ENCODE results near the gene SESN1. TPM values are rescaled to one million over a fixed set of nuclear protein-coding genes. Genes with fewer than 3 reads are reported as not detected.

The SESN1 gene
- total RNA-seq, 4 donors from 2014 or later = 22.8 to 87.5 (median 43.4) TPM

- Histone ChIP-seq H3K27me3 (no peaks in the 10 kb centered on the region), H3K9me3 (no peaks in the 10 kb centered on the region), H3K36me3 (no peaks in the 10 kb centered on the region), H3K27ac (peak overlapping the region; percentile 34 to 84 (median 66)), H3K4me1 (peaks cover 0 to 21% (median 0%) of the 10 kb centered on the region in 4 donors), H3K4me3 (no peak overlapping the region)
- no peak for DNase-seq
- TF ChIP-seq, protein P1, sequence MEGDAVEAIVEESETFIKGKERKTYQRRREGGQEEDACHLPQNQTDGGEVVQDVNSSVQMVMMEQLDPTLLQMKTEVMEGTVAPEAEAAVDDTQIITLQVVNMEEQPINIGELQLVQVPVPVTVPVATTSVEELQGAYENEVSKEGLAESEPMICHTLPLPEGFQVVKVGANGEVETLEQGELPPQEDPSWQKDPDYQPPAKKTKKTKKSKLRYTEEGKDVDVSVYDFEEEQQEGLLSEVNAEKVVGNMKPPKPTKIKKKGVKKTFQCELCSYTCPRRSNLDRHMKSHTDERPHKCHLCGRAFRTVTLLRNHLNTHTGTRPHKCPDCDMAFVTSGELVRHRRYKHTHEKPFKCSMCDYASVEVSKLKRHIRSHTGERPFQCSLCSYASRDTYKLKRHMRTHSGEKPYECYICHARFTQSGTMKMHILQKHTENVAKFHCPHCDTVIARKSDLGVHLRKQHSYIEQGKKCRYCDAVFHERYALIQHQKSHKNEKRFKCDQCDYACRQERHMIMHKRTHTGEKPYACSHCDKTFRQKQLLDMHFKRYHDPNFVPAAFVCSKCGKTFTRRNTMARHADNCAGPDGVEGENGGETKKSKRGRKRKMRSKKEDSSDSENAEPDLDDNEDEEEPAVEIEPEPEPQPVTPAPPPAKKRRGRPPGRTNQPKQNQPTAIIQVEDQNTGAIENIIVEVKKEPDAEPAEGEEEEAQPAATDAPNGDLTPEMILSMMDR (IDR thresholded peaks at IDR 0.05) = no peak
- TF ChIP-seq POLR2A (IDR thresholded peaks at IDR 0.05) = no peak
These were observed 150.6 kb downstream of the SESN1 start for GRCh38 chr6:108944071-108944470.

- H3K36me3 ChIP-seq = no peaks in the 10 kb centered on the region
- no peaks in the 10 kb centered on the region for H3K9me3 ChIP-seq
- peaks cover 0 to 17% (median 0%) of the 10 kb centered on the region in 4 donors for H3K4me1 ChIP-seq
- H3K27ac ChIP-seq = peak overlapping the region in 1 of 4 donors; percentile 84
- DNase-seq = peak in 2 of 3 donors; percentile 56 to 72
- no peak overlapping the region for H3K4me3 ChIP-seq
- no peak for TF ChIP-seq POLR2A (IDR thresholded peaks at IDR 0.05)
- TF ChIP-seq, protein P1 (IDR thresholded peaks at IDR 0.05) = no peak
- H3K27me3 ChIP-seq = no peaks in the 10 kb centered on the region
These were observed 151.8 kb downstream of the SESN1 start for GRCh38 chr6:108942556-108943492.

- no peaks in the 10 kb centered on the region for H3K36me3 ChIP-seq
- H3K9me3 ChIP-seq = no peaks in the 10 kb centered on the region
- TF ChIP-seq, protein P1 (IDR thresholded peaks at IDR 0.05) = no peak
- no peak for TF ChIP-seq POLR2A (IDR thresholded peaks at IDR 0.05)
- no peaks in the 10 kb centered on the region for H3K27me3 ChIP-seq
- H3K4me1 ChIP-seq = peaks cover 0 to 8% (median 0%) of the 10 kb centered on the region in 4 donors
- no peak overlapping the region for H3K4me3 ChIP-seq
- no peak for DNase-seq
- no peak overlapping the region for H3K27ac ChIP-seq
These were observed 152.8 kb downstream of the SESN1 start for GRCh38 chr6:108941859-108942258.

GRCh38 chr6:108941281-108941680 lies 153.4 kb downstream of the SESN1 start:
- H3K9me3 ChIP-seq = no peaks in the 10 kb centered on the region
- no peaks in the 10 kb centered on the region for H3K27me3 ChIP-seq
- no peak for TF ChIP-seq POLR2A (IDR thresholded peaks at IDR 0.05)
- TF ChIP-seq, protein P1 (IDR thresholded peaks at IDR 0.05) = no peak
- DNase-seq = no peak
- no peaks in the 10 kb centered on the region for H3K36me3 ChIP-seq
- peaks cover 0 to 8% (median 0%) of the 10 kb centered on the region in 4 donors for H3K4me1 ChIP-seq
- H3K27ac ChIP-seq = no peak overlapping the region
- H3K4me3 ChIP-seq = no peak overlapping the region

GRCh38 chr6:108940741-108941140 lies 153.9 kb downstream of the SESN1 start:
- DNase-seq = no peak
- Histone ChIP-seq H3K4me3 (no peak overlapping the region), H3K9me3 (no peaks in the 10 kb centered on the region), H3K27me3 (no peaks in the 10 kb centered on the region), H3K27ac (no peak overlapping the region), H3K4me1 (peaks cover 0 to 8% (median 0%) of the 10 kb centered on the region in 4 donors), H3K36me3 (no peaks in the 10 kb centered on the region)
- TF ChIP-seq, protein P1 (IDR thresholded peaks at IDR 0.05) = no peak
- no peak for TF ChIP-seq POLR2A (IDR thresholded peaks at IDR 0.05)

Data from Peyer's patch (tissue), 4 donors.